ENCODE measurements around the gene SLC26A4. TPM values are rescaled to one million over a fixed set of nuclear protein-coding genes. Genes with fewer than 3 reads are reported as not detected.

Gene SLC26A4
- total and polyA plus RNA-seq, 10 of the 15 experiments (the other 5 are each of a cell fraction or from before 2014, with no cell fraction given), result 0.01 to 0.18 (median 0.08) TPM; not detected in 5

DNA sequence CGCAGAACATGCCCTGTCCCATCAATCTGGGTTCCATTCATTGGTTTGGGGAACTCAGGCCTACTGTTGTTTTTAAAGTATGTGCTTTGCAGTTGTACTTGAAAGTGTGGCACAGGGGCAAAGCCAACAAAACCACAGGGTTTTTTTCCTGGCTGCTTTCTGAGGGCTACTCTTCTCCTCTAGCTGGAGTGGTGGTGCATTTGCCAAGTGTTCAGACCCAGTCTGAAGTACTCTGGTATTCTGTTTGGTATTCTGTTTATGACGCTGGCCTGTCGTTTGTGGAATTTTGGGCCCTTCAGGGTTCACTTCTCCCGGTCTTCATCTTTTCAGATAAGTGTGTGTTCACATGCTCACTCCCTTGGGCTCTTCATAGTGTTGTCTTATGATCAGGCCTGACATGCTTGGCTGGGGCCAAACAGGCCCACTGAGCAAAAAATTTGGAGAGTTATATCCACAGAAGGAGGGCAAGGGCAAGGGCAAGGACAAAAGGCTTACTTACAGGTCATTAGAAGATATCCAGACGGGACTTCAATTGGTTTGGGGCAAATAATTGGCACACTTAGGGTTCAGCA lies 26.3 kb downstream of the SLC26A4 start (continued):
- TF ChIP-seq, protein P1, sequence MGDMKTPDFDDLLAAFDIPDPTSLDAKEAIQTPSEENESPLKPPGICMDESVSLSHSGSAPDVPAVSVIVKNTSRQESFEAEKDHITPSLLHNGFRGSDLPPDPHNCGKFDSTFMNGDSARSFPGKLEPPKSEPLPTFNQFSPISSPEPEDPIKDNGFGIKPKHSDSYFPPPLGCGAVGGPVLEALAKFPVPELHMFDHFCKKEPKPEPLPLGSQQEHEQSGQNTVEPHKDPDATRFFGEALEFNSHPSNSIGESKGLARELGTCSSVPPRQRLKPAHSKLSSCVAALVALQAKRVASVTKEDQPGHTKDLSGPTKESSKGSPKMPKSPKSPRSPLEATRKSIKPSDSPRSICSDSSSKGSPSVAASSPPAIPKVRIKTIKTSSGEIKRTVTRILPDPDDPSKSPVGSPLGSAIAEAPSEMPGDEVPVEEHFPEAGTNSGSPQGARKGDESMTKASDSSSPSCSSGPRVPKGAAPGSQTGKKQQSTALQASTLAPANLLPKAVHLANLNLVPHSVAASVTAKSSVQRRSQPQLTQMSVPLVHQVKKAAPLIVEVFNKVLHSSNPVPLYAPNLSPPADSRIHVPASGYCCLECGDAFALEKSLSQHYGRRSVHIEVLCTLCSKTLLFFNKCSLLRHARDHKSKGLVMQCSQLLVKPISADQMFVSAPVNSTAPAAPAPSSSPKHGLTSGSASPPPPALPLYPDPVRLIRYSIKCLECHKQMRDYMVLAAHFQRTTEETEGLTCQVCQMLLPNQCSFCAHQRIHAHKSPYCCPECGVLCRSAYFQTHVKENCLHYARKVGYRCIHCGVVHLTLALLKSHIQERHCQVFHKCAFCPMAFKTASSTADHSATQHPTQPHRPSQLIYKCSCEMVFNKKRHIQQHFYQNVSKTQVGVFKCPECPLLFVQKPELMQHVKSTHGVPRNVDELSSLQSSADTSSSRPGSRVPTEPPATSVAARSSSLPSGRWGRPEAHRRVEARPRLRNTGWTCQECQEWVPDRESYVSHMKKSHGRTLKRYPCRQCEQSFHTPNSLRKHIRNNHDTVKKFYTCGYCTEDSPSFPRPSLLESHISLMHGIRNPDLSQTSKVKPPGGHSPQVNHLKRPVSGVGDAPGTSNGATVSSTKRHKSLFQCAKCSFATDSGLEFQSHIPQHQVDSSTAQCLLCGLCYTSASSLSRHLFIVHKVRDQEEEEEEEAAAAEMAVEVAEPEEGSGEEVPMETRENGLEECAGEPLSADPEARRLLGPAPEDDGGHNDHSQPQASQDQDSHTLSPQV (IDR thresholded peaks at IDR 0.05), result no peak
- TF ChIP-seq TAF1 (IDR thresholded peaks at IDR 0.05; ENCODE audit: borderline replicate concordance, low read depth, low read length) (no peak), SMAD5 (IDR thresholded peaks at IDR 0.05; ENCODE audit: low read depth) (no peak), BCL11A (IDR thresholded peaks at IDR 0.05; ENCODE audit: low read depth, low read length) (no peak), MYB (IDR thresholded peaks at IDR 0.05; ENCODE audit: borderline replicate concordance, low read depth, low read length) (no peak), NRF1 (conservative IDR thresholded peaks at IDR 0.05; ENCODE audit: low read depth, low read length) (no peak), RAD51 (IDR thresholded peaks at IDR 0.05) (no peak), RUNX3 (IDR thresholded peaks at IDR 0.05; ENCODE audit: low read length) (no peak), NFYA (IDR thresholded peaks at IDR 0.05; ENCODE audit: borderline replicate concordance, low read depth, low read length) (no peak)
- TF ChIP-seq, protein P2, sequence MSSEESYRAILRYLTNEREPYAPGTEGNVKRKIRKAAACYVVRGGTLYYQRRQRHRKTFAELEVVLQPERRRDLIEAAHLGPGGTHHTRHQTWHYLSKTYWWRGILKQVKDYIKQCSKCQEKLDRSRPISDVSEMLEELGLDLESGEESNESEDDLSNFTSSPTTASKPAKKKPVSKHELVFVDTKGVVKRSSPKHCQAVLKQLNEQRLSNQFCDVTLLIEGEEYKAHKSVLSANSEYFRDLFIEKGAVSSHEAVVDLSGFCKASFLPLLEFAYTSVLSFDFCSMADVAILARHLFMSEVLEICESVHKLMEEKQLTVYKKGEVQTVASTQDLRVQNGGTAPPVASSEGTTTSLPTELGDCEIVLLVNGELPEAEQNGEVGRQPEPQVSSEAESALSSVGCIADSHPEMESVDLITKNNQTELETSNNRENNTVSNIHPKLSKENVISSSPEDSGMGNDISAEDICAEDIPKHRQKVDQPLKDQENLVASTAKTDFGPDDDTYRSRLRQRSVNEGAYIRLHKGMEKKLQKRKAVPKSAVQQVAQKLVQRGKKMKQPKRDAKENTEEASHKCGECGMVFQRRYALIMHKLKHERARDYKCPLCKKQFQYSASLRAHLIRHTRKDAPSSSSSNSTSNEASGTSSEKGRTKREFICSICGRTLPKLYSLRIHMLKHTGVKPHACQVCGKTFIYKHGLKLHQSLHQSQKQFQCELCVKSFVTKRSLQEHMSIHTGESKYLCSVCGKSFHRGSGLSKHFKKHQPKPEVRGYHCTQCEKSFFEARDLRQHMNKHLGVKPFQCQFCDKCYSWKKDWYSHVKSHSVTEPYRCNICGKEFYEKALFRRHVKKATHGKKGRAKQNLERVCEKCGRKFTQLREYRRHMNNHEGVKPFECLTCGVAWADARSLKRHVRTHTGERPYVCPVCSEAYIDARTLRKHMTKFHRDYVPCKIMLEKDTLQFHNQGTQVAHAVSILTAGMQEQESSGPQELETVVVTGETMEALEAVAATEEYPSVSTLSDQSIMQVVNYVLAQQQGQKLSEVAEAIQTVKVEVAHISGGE (CRISPR knock-in tag; IDR thresholded peaks at IDR 0.05), result no peak
